ENCODE data around the gene ADRA2B. TPM values are rescaled to one million over a fixed set of nuclear protein-coding genes. Genes with fewer than 3 reads are reported as not detected.
"Not testable (repeated sequence)": the region's sequence is repeated elsewhere in the genome, so short reads cannot be mapped to it uniquely, and the experiment has no call there.

ADRA2B gene
- total and polyA plus RNA-seq, 2 donors (not counting 1 experiment from before 2014, with no cell fraction given), result 0.27 to 0.46 TPM

- Mint-ChIP-seq H3K27ac (peak overlapping the region; percentile 93), H3K4me3 (peak overlapping the region; percentile 78), H3K4me1 (peaks cover 50% of the 10 kb centered on the region), H3K27me3 (no peaks in the 10 kb centered on the region), H3K9me3 (ENCODE audit: insufficient read depth) (peaks cover 2% of the 10 kb centered on the region)
- 70% methylated on average over 5 of the region's 5 CpGs for WGBS (ENCODE audit: insufficient coverage)
- Histone ChIP-seq H3K79me2 (ENCODE audit: control insufficient read depth, insufficient read depth, low read length) (no peaks in the 10 kb centered on the region), H3K4me1 (ENCODE audit: control insufficient read depth in 2 of 2, insufficient read depth in 2 of 2, low read length in 2 of 2) (peaks cover 36 to 54% of the 10 kb centered on the region in 2 donors), H3K9me3 (ENCODE audit: control extremely low read depth in 1 of 3, control insufficient read depth in 2 of 3, insufficient read depth in 1 of 3, low read length in 2 of 3) (peaks cover 0 to 5% (median 0%) of the 10 kb centered on the region in 3 donors), H3K4me2 (replicated peaks; ENCODE audit: low read depth, low read length, poor library complexity, severe bottlenecking) (peak overlapping the region; percentile 64), H3K4me3 (ENCODE audit: control extremely low read depth in 1 of 5, extremely low read depth in 1 of 5, insufficient read depth in 1 of 5, low read depth in 2 of 5, low read length in 4 of 5) (no peak overlapping the region), H3K9ac (ENCODE audit: low read length) (no peak overlapping the region), H3K36me3 (replicated peaks in 1 of 2; ENCODE audit: control extremely low read depth in 1 of 2, control insufficient read depth in 1 of 2, extremely low read depth in 1 of 2, insufficient read depth in 2 of 2, low read length in 1 of 2) (no peaks in the 10 kb centered on the region), H3K27me3 (replicated peaks in 1 of 4; ENCODE audit: control extremely low read depth in 1 of 4, control insufficient read depth in 3 of 4, insufficient read depth in 4 of 4, low read length in 3 of 4) (no peaks in the 10 kb centered on the region), H4K20me1 (ENCODE audit: control insufficient read depth, insufficient read depth, low read length, poor library complexity, severe bottlenecking) (no peaks in the 10 kb centered on the region), H3K27ac (ENCODE audit: low read length in 2 of 2) (peak overlapping the region; percentile 64 to 82), H2AFZ (ENCODE audit: insufficient read depth, low read depth, low read length, poor library complexity, severe bottlenecking) (peak overlapping the region; percentile 68)
- ChIA-PET POLR2A (interaction anchor here (0.5 to 1.8 kb wide), 6 partner anchors 9 to 45 kb away, joined by 3 to 9 read pairs (median 6); partner anchors contain the start of gene STARD7), CTCF (interaction anchor here (1.6 to 17.6 kb wide), 3 partner anchors 11 to 170 kb away, joined by 6 to 1065 read pairs (median 35); partner anchors contain the start of genes ASTL and DUSP2)
- ATAC-seq (ENCODE audit: low read depth) (no peak), DNase-seq (no peak)
- TF ChIP-seq EZH2 (IDR thresholded peaks at IDR 0.05; ENCODE audit: borderline replicate concordance, insufficient read depth, low read depth, low read length, poor library complexity, severe bottlenecking) (no peak), CTCF (IDR thresholded peaks at IDR 0.05) (no peak)
- intact Hi-C loops (cut with micrococcal nuclease), result no loop called here
Measured at GRCh38 chr2:96163415-96163767, 47.0 kb upstream of the ADRA2B start.

- ATAC-seq (ENCODE audit: low read depth) (no peak), DNase-seq (no peak)
- Histone ChIP-seq H3K27ac (ENCODE audit: low read length in 2 of 2) (no peak overlapping the region), H3K4me2 (replicated peaks; ENCODE audit: low read depth, low read length, poor library complexity, severe bottlenecking) (no peak overlapping the region), H3K9ac (ENCODE audit: low read length) (no peak overlapping the region), H3K4me3 (ENCODE audit: control extremely low read depth in 1 of 5, extremely low read depth in 1 of 5, insufficient read depth in 1 of 5, low read depth in 2 of 5, low read length in 4 of 5) (no peak overlapping the region), H3K36me3 (replicated peaks in 1 of 2; ENCODE audit: control extremely low read depth in 1 of 2, control insufficient read depth in 1 of 2, extremely low read depth in 1 of 2, insufficient read depth in 2 of 2, low read length in 1 of 2) (no peaks in the 10 kb centered on the region), H3K4me1 (ENCODE audit: control insufficient read depth in 2 of 2, insufficient read depth in 2 of 2, low read length in 2 of 2) (peaks cover 50 to 69% of the 10 kb centered on the region in 2 donors), H2AFZ (ENCODE audit: insufficient read depth, low read depth, low read length, poor library complexity, severe bottlenecking) (no peak overlapping the region), H3K27me3 (replicated peaks in 1 of 4; ENCODE audit: control extremely low read depth in 1 of 4, control insufficient read depth in 3 of 4, insufficient read depth in 4 of 4, low read length in 3 of 4) (no peaks in the 10 kb centered on the region), H4K20me1 (ENCODE audit: control insufficient read depth, insufficient read depth, low read length, poor library complexity, severe bottlenecking) (no peaks in the 10 kb centered on the region), H3K79me2 (ENCODE audit: control insufficient read depth, insufficient read depth, low read length) (no peaks in the 10 kb centered on the region), H3K9me3 (ENCODE audit: control extremely low read depth in 1 of 3, control insufficient read depth in 2 of 3, insufficient read depth in 1 of 3, low read length in 2 of 3) (peaks cover 0 to 5% (median 0%) of the 10 kb centered on the region in 3 donors)
- intact Hi-C loops (cut with micrococcal nuclease), result no loop called here
- TF ChIP-seq CTCF (IDR thresholded peaks at IDR 0.05) (no peak), EZH2 (IDR thresholded peaks at IDR 0.05; ENCODE audit: borderline replicate concordance, insufficient read depth, low read depth, low read length, poor library complexity, severe bottlenecking) (no peak)
- no peaks in the 10 kb centered on the region for H3K27me3 Mint-ChIP-seq
- no peak overlapping the region for H3K4me3 Mint-ChIP-seq
- peaks cover 65% of the 10 kb centered on the region for H3K4me1 Mint-ChIP-seq
- no CpG with 5 or more reads among the region's 5 CpGs for WGBS (ENCODE audit: insufficient coverage)
- ChIA-PET POLR2A (interaction anchor here (0.7 kb wide), 1 partner anchor 173 kb away, joined by 5 read pairs; no protein-coding TSS in a partner anchor), CTCF (interaction anchor here (3.0 to 17.6 kb wide), 2 partner anchors 12 to 17 kb away, joined by 35 to 1065 read pairs; partner anchors contain the start of genes ASTL and DUSP2)
- peaks cover 2% of the 10 kb centered on the region for H3K9me3 Mint-ChIP-seq (ENCODE audit: insufficient read depth)
- peak overlapping the region; percentile 93 for H3K27ac Mint-ChIP-seq
Measured at GRCh38 chr2:96161898-96162297, 45.5 kb upstream of the ADRA2B start.

- not testable (repeated sequence) for DNase-seq
Measured at GRCh38 chr2:96160366-96160765, 44.0 kb upstream of the ADRA2B start.

More at GRCh38 chr2:96160366-96160765, 44.0 kb upstream of the ADRA2B start:
- H4K20me1 ChIP-seq (ENCODE audit: control insufficient read depth, insufficient read depth, low read length, poor library complexity, severe bottlenecking); H3K27me3 Mint-ChIP-seq; intact Hi-C loops (cut with micrococcal nuclease); H3K27ac Mint-ChIP-seq; H3K4me3 Mint-ChIP-seq; ATAC-seq (ENCODE audit: low read depth); H3K4me3 ChIP-seq (ENCODE audit: control extremely low read depth in 1 of 5, extremely low read depth in 1 of 5, insufficient read depth in 1 of 5, low read depth in 2 of 5, low read length in 4 of 5); H3K9me3 Mint-ChIP-seq (ENCODE audit: insufficient read depth); H3K79me2 ChIP-seq (ENCODE audit: control insufficient read depth, insufficient read depth, low read length); H2AFZ ChIP-seq (ENCODE audit: insufficient read depth, low read depth, low read length, poor library complexity, severe bottlenecking); H3K27ac ChIP-seq (ENCODE audit: low read length in 2 of 2); H3K27me3 ChIP-seq (replicated peaks in 1 of 4; ENCODE audit: control extremely low read depth in 1 of 4, control insufficient read depth in 3 of 4, insufficient read depth in 4 of 4, low read length in 3 of 4); H3K4me2 ChIP-seq (replicated peaks; ENCODE audit: low read depth, low read length, poor library complexity, severe bottlenecking); H3K36me3 ChIP-seq (replicated peaks in 1 of 2; ENCODE audit: control extremely low read depth in 1 of 2, control insufficient read depth in 1 of 2, extremely low read depth in 1 of 2, insufficient read depth in 2 of 2, low read length in 1 of 2); H3K9ac ChIP-seq (ENCODE audit: low read length); H3K9me3 ChIP-seq (ENCODE audit: control extremely low read depth in 1 of 3, control insufficient read depth in 2 of 3, insufficient read depth in 1 of 3, low read length in 2 of 3): not testable (repeated sequence)
- peaks cover 66 to 82% of the 10 kb centered on the region in 2 donors for H3K4me1 ChIP-seq (ENCODE audit: control insufficient read depth in 2 of 2, insufficient read depth in 2 of 2, low read length in 2 of 2)
- 100% methylated on average over 2 of the region's 5 CpGs for WGBS (ENCODE audit: insufficient coverage)
- peaks cover 80% of the 10 kb centered on the region for H3K4me1 Mint-ChIP-seq
- POLR2A ChIA-PET, result interaction anchor here (4.2 kb wide), 1 partner anchor 14 kb away, joined by 47 read pairs; the partner anchor contains the start of gene DUSP2
- CTCF ChIA-PET, result interaction anchor here (1.1 to 4.1 kb wide), 6 partner anchors 13 to 22 kb away, joined by 3 to 36 read pairs (median 4); partner anchors contain the start of gene ASTL
